ENCODE results near the gene DOK4. TPM values are rescaled to one million over a fixed set of nuclear protein-coding genes. Genes with fewer than 3 reads are reported as not detected.

DOK4 gene
- total RNA-seq, 2 experiments from 2014 or later: 2.4 to 2.9 TPM

GRCh38 chr16:57470711-57471110 is 15.6 kb downstream of the DOK4 start:
- H3K36me3 Mint-ChIP-seq (ENCODE audit: low read depth): peaks cover 67% of the 10 kb centered on the region
- no peak for DNase-seq

GRCh38 chr16:57469917-57470470 is 16.3 kb downstream of the DOK4 start:
- Mint-ChIP-seq H3K9me3 (no peaks in the 10 kb centered on the region), H3K36me3 (ENCODE audit: low read depth) (peaks cover 74% of the 10 kb centered on the region), H3K27ac (no peak overlapping the region), H3K4me3 (no peak overlapping the region), H3K27me3 (no peaks in the 10 kb centered on the region), H3K4me1 (ENCODE audit: low read depth) (peaks cover 13% of the 10 kb centered on the region)
- peaks cover 8% of the 10 kb centered on the region for H3K4me1 ChIP-seq (ENCODE audit: insufficient read depth, low read length)
- no peaks in the 10 kb centered on the region for H3K27me3 ChIP-seq (ENCODE audit: control insufficient read depth in 1 of 2, insufficient read depth in 2 of 2, low read length in 2 of 2)
- no peak for DNase-seq
- peaks cover 72% of the 10 kb centered on the region for H3K36me3 ChIP-seq (ENCODE audit: insufficient read depth, low read length)
- H3K9me3 ChIP-seq (ENCODE audit: control insufficient read depth in 1 of 2, insufficient read depth in 1 of 2, low read length in 2 of 2): no peaks in the 10 kb centered on the region
- intact Hi-C loops (cut with DNase I, micrococcal nuclease): loop anchor here in 1 of 2 experiments (10.0 kb wide), 1 partner anchor 535 kb away; the partner anchor contains the start of gene HERPUD1
- ChIA-PET CTCF (no interaction called here), POLR2A (no interaction called here)
- H3K27ac ChIP-seq (ENCODE audit: low read depth in 1 of 2, low read length in 2 of 2): no peak overlapping the region
- ATAC-seq (ENCODE audit: poor library complexity): no peak
- no peak overlapping the region for H3K4me3 ChIP-seq (ENCODE audit: low read length)
- TF ChIP-seq CTCF (IDR thresholded peaks at IDR 0.05): no peak

More at GRCh38 chr16:57470711-57471110, 15.6 kb downstream of the DOK4 start:
- peaks cover 8% of the 10 kb centered on the region for H3K4me1 ChIP-seq (ENCODE audit: insufficient read depth, low read length)
- intact Hi-C loops (cut with DNase I, micrococcal nuclease): no loop called here
- no peak for TF ChIP-seq CTCF (IDR thresholded peaks at IDR 0.05)
- Mint-ChIP-seq H3K4me1 (ENCODE audit: low read depth) (peaks cover 7% of the 10 kb centered on the region), H3K27me3 (no peaks in the 10 kb centered on the region), H3K4me3 (no peak overlapping the region), H3K27ac (no peak overlapping the region), H3K9me3 (no peaks in the 10 kb centered on the region)
- H3K36me3 ChIP-seq (ENCODE audit: insufficient read depth, low read length): peaks cover 65% of the 10 kb centered on the region
- H3K27me3 ChIP-seq (ENCODE audit: control insufficient read depth in 1 of 2, insufficient read depth in 2 of 2, low read length in 2 of 2): no peaks in the 10 kb centered on the region
- H3K4me3 ChIP-seq (ENCODE audit: low read length): no peak overlapping the region
- no peak for ATAC-seq (ENCODE audit: poor library complexity)
- ChIA-PET CTCF (interaction anchor here (1.2 kb wide), 1 partner anchor 8 kb away, joined by 5 read pairs; the partner anchor contains the start of gene POLR2C), POLR2A (no interaction called here)
- H3K9me3 ChIP-seq (ENCODE audit: control insufficient read depth in 1 of 2, insufficient read depth in 1 of 2, low read length in 2 of 2): no peaks in the 10 kb centered on the region
- no peak overlapping the region for H3K27ac ChIP-seq (ENCODE audit: low read depth in 1 of 2, low read length in 2 of 2)

- intact Hi-C loops (cut with DNase I, micrococcal nuclease): loop anchor here in 1 of 2 experiments (10.0 kb wide), 1 partner anchor 534 kb away; the partner anchor contains the start of gene HERPUD1
- ChIA-PET CTCF (no interaction called here), POLR2A (no interaction called here)
- H3K4me3 Mint-ChIP-seq: no peak overlapping the region
- Histone ChIP-seq H3K27ac (ENCODE audit: low read depth in 1 of 2, low read length in 2 of 2) (no peak overlapping the region), H3K4me1 (ENCODE audit: insufficient read depth, low read length) (peaks cover 17% of the 10 kb centered on the region), H3K9me3 (ENCODE audit: control insufficient read depth in 1 of 2, insufficient read depth in 1 of 2, low read length in 2 of 2) (no peaks in the 10 kb centered on the region), H3K36me3 (ENCODE audit: insufficient read depth, low read length) (peaks cover 81% of the 10 kb centered on the region), H3K4me3 (ENCODE audit: low read length) (no peak overlapping the region), H3K27me3 (ENCODE audit: control insufficient read depth in 1 of 2, insufficient read depth in 2 of 2, low read length in 2 of 2) (no peaks in the 10 kb centered on the region)
- peaks cover 82% of the 10 kb centered on the region for H3K36me3 Mint-ChIP-seq (ENCODE audit: low read depth)
- no peaks in the 10 kb centered on the region for H3K27me3 Mint-ChIP-seq
- H3K4me1 Mint-ChIP-seq (ENCODE audit: low read depth): peaks cover 23% of the 10 kb centered on the region
- DNase-seq: no peak
- H3K27ac Mint-ChIP-seq: no peak overlapping the region
- no peak for ATAC-seq (ENCODE audit: poor library complexity)
- H3K9me3 Mint-ChIP-seq: no peaks in the 10 kb centered on the region
- TF ChIP-seq CTCF (IDR thresholded peaks at IDR 0.05): no peak
Observed at GRCh38 chr16:57469046-57469445, 17.2 kb downstream of the DOK4 start.

Data from CD4-positive, alpha-beta T cell (primary cell).